BLaER1 (cell line): ENCODE measurements around the gene AHNAK2.
"Not testable (repeated sequence)": the region's sequence is repeated elsewhere in the genome, so short reads cannot be mapped to it uniquely, and the experiment has no call there.

ENCODE experiments used
- H3K27ac ChIP-seq: shearing (Covaris generic); formaldehyde crosslinking; 2 replicates; pipeline ENCODE4 v1.8.1; 2022
- H3K27me3 ChIP-seq: shearing (Covaris generic); formaldehyde crosslinking; 2 replicates; pipeline ENCODE4 v1.8.1; 2022
- H3K36me3 ChIP-seq: shearing (Covaris generic); formaldehyde crosslinking; 2 replicates; pipeline ENCODE4 v1.8.1; 2022
- H3K4me1 ChIP-seq: shearing (Covaris generic); formaldehyde crosslinking; 2 replicates; pipeline ENCODE4 v1.8.1; 2022
- H3K4me2 ChIP-seq: shearing (Covaris generic); formaldehyde crosslinking; 2 replicates; pipeline ENCODE4 v1.8.1; 2022
- H3K4me3 ChIP-seq: shearing (Covaris generic); formaldehyde crosslinking; 2 replicates; pipeline ENCODE4 v1.8.1; 2022
- H3K9ac ChIP-seq: shearing (Covaris generic); formaldehyde crosslinking; 2 replicates; pipeline ENCODE4 v1.8.1; 2022
- H3K9me3 ChIP-seq: shearing (Covaris generic); formaldehyde crosslinking; 2 replicates; pipeline ENCODE4 v1.8.1; 2022
- H4K20me1 ChIP-seq: shearing (Covaris generic); formaldehyde crosslinking; 2 replicates; pipeline ENCODE4 v1.8.1; 2022
- Cebpa-rat ChIP-seq: shearing (Covaris generic); IDR thresholded peaks from 2 replicates; pipeline ENCODE4 v1.8.1; 2022

AHNAK2 gene

GRCh38 chr14:104926619-104927431 is 51.3 kb downstream of the AHNAK2 start:
- no peaks in the 10 kb centered on the region for H3K27me3 ChIP-seq
- peaks cover 81% of the 10 kb centered on the region for H3K4me1 ChIP-seq
- no peak for TF ChIP-seq Cebpa-rat
- peak overlapping the region; percentile 100 for H3K4me2 ChIP-seq
- H3K4me3 ChIP-seq: peak overlapping the region; percentile 70
- H3K36me3 ChIP-seq: peaks cover 36% of the 10 kb centered on the region
- H3K27ac ChIP-seq: peak overlapping the region; percentile 96
- no peaks in the 10 kb centered on the region; the same call in 1 of the 2 replicates for H3K9me3 ChIP-seq
- peak overlapping the region; percentile 87 for H3K9ac ChIP-seq
- peaks cover 20% of the 10 kb centered on the region; the same call in 1 of the 2 replicates for H4K20me1 ChIP-seq

- Histone ChIP-seq H3K27ac (peak overlapping the region; percentile 96), H3K9me3 (no peaks in the 10 kb centered on the region; the same call in 1 of the 2 replicates), H3K4me3 (peak overlapping the region; percentile 70), H3K4me2 (peak overlapping the region; percentile 100), H3K4me1 (peaks cover 78% of the 10 kb centered on the region), H4K20me1 (peaks cover 19% of the 10 kb centered on the region; the same call in 1 of the 2 replicates), H3K36me3 (peaks cover 29% of the 10 kb centered on the region), H3K9ac (peak overlapping the region; percentile 87), H3K27me3 (no peaks in the 10 kb centered on the region)
- no peak for TF ChIP-seq Cebpa-rat
Measured at GRCh38 chr14:104925855-104926609, 52.1 kb downstream of the AHNAK2 start.

DNA sequence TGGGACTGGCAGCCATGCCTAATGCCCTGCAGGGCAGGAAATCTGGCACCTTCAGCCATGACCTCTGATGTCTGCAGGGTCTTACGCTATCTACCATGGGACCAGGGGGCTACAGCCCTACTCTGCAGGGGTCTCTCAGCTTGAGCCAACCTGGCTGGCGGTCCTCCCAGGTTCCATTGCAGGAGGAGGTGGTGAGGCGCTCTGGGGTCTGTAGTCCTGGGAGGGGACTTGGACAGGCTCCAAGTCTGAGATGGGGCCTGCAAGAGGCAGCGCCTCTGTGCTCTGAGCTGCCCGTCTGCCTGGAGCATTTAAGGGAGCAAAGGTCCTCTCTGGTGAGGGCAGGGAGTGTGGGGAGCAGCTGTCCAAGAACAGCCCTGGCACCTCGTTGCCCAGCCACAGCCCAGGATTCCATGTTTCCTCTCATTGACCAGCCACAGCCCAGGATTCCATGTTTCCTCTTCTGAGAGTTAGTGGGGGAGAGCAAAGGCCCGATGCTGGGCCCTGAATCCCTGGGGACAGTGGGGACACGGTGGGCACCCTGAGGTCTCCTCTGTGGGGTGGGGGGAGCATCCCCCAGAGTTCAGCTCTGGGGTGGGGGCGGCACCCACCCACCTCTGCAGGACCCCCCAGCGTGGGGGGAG is 52.8 kb downstream of the AHNAK2 start:
- H3K9ac ChIP-seq: peak overlapping the region; percentile 87

GRCh38 chr14:104924421-104925213 is 53.6 kb downstream of the AHNAK2 start, which contains the start of gene PLD4:
TSS of gene PLD4 (plus strand) at chr14:104924879. CDS start at chr14:104927141, 2,262 bp downstream.
- H3K4me2 ChIP-seq: peak within 1 kb of the TSS; percentile 100

More for the DNA sequence above, 52.8 kb downstream of the AHNAK2 start:
- Histone ChIP-seq H3K27ac (peak overlapping the region; percentile 96), H3K4me1 (peaks cover 77% of the 10 kb centered on the region), H3K9me3 (no peaks in the 10 kb centered on the region; the same call in 1 of the 2 replicates), H3K4me2 (peak overlapping the region; percentile 100), H3K4me3 (peak overlapping the region; percentile 70), H4K20me1 (peaks cover 19% of the 10 kb centered on the region; the same call in 1 of the 2 replicates), H3K36me3 (peaks cover 22% of the 10 kb centered on the region), H3K27me3 (no peaks in the 10 kb centered on the region)
- TF ChIP-seq Cebpa-rat: no peak

DNA sequence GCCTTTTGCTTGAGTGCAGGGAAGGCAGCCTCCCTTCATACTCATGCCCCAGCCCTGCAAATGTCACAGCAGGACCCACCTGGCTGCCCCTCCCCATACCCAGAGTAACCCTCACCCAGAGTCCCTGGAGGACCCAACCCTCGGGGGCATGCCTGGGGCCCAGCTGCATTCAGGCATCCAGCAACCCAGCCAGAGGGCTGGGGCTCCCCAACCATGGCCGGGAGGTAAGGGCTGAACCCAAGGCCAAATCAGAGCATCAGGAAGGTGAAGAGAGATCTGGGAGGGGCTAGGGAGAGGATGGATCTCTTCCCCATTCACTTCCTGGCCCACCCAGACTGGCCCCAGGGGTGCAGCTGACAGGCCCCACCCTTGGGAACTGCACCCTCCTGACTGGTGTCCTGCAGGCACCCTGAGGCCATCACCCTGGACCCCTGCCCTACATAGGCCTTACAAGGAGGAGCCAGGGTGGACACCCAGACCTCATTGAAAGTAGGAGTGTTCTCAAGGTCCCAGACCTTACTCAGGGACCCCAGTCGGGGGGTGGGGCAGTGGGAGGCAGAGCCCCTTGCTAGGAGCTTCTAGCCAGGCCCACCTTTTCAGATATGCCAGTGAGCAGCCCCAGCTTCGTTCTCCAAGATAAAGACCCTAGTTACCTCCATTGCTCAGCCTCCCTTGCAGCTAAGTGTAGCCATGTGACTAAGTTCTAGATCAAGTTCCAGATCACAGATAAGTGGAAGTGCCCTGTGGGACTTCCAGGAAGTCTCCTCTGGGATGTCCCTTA is 54.3 kb downstream of the AHNAK2 start:
- Histone ChIP-seq H3K36me3 (peaks cover 7% of the 10 kb centered on the region), H3K27ac (peak overlapping the region; percentile 96), H3K9ac (peak overlapping the region; percentile 87; the same call in 1 of the 2 replicates), H3K4me3 (peak overlapping the region; percentile 70; the same call in 1 of the 2 replicates), H3K9me3 (no peaks in the 10 kb centered on the region; the same call in 1 of the 2 replicates), H3K27me3 (no peaks in the 10 kb centered on the region), H3K4me1 (peaks cover 86% of the 10 kb centered on the region), H4K20me1 (peaks cover 9% of the 10 kb centered on the region; the same call in 1 of the 2 replicates), H3K4me2 (peak overlapping the region; percentile 100)
- no peak for TF ChIP-seq Cebpa-rat

More at GRCh38 chr14:104924421-104925213, 53.6 kb downstream of the AHNAK2 start, which contains the start of gene PLD4:
- peaks cover 84% of the 10 kb centered on the region for H3K4me1 ChIP-seq
- peak within 1 kb of the TSS; percentile 70 for H3K4me3 ChIP-seq
- H4K20me1 ChIP-seq: peaks cover 15% of the 10 kb centered on the region; the same call in 1 of the 2 replicates
- no peaks in the 10 kb centered on the region; the same call in 1 of the 2 replicates for H3K9me3 ChIP-seq
- H3K36me3 ChIP-seq: peaks cover 15% of the 10 kb centered on the region
- no peak for TF ChIP-seq Cebpa-rat
- peak within 1 kb of the TSS; percentile 87 for H3K9ac ChIP-seq
- H3K27me3 ChIP-seq: no peaks in the 10 kb centered on the region
- peak within 1 kb of the TSS; percentile 96 for H3K27ac ChIP-seq

DNA sequence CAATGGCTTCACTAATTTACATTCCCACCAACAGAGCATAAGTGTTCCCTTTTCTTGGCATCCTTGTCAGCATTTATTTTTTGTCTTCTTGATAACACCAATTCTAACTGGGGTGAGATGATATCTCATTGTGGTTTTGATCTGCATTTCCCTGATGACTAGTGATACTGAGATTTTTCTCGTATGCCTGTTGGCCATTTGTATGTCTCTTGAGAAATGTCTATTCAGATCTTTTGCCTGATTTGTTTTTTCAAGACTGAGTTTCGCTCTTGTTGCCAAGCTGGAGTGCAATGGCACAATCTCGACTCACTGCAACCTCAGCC is 58.2 kb downstream of the AHNAK2 start:
- peak overlapping the region; percentile 25 for H3K4me2 ChIP-seq
- no peak overlapping the region for H3K9ac ChIP-seq
- no peak overlapping the region for H3K4me3 ChIP-seq
- H4K20me1 ChIP-seq: no peaks in the 10 kb centered on the region
- H3K9me3 ChIP-seq: no peaks in the 10 kb centered on the region; the same call in 1 of the 2 replicates
- H3K27me3 ChIP-seq: no peaks in the 10 kb centered on the region
- peaks cover 57% of the 10 kb centered on the region for H3K4me1 ChIP-seq
- no peaks in the 10 kb centered on the region for H3K36me3 ChIP-seq
- TF ChIP-seq Cebpa-rat: no peak
- H3K27ac ChIP-seq: no peak overlapping the region

DNA sequence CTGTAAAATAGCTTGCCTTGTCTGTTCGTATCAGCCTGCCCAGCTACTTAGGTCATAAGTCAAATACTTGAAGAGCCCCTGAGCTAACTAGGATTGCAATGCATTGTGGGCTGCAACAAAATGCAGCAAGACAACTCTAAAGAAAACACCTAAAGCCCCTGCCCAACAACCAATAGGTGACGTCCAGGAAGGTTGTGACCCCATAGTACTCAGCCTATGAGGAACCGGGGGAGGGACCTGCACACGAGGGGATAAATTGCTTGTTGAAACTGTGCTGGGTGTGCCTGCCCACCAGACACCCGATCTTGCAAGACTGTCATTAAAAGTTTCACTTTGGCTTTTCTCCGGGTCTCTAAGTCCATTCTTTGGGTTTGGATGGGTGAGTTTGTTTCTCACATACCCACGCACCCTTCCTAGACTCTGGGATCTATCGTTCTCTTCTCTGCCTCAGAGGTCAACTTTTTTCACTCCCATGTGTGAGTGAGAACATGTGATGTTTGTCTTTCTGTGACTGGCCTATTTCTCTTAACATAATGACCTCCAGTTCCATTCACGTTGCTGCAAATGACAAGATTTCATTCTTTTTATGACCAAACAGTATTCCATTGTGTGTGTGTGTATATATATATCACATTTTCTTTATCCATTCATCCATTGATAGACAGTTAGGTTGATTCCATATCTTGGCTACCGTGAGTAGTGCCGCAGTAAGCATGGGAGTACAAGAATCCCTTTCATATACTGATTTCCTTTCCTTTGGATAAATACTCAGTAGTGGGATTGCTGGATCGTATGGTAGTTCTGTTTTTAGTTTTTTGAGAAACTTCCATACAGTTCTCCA is 58.8 kb downstream of the AHNAK2 start:
- H3K27me3 ChIP-seq, H3K4me3 ChIP-seq, H4K20me1 ChIP-seq, H3K27ac ChIP-seq, H3K9me3 ChIP-seq, H3K36me3 ChIP-seq, H3K9ac ChIP-seq: not testable (repeated sequence)
- H3K4me1 ChIP-seq: peaks cover 51% of the 10 kb centered on the region
- H3K4me2 ChIP-seq: peak overlapping the region; percentile 25; the same call in 1 of the 2 replicates
